Keratinocyte (primary cell): ENCODE results near the gene GATAD2B.

ENCODE experiments used
- CTCF ChIP-seq, 3 experiments: IDR thresholded peaks in 1 of 3; conservative IDR thresholded peaks in 1 of 3; optimal IDR thresholded peaks in 1 of 3; 2 replicates in 2 of 3; 3 replicates in 1 of 3; pipeline versions ENCODE3 to v1.5.1; 2011; ENCODE audit warnings: low read length in 3 of 3, mild to moderate bottlenecking in 3 of 3, moderate library complexity in 2 of 3, control low read depth in 1 of 3, inconsistent platforms in 1 of 3; ENCODE audit not compliant: insufficient read depth in 2 of 3; ENCODE audit errors: extremely low read depth in 1 of 3
- EZH2 ChIP-seq: IDR thresholded peaks from one replicate; pipeline ENCODE4 v1.6.1; 2012; ENCODE audit warnings: inconsistent platforms, mild to moderate bottlenecking, low read length, moderate library complexity

GRCh38 chr1:153793973-153794615 is 128.7 kb downstream of the GATAD2B start:
- TF ChIP-seq CTCF (optimal IDR thresholded peaks at IDR 0.05 in 1 of 3, IDR thresholded peaks at IDR 0.05 in 1 of 3, conservative IDR thresholded peaks at IDR 0.05 in 1 of 3; ENCODE audit: extremely low read depth in 1 of 3, insufficient read depth in 2 of 3, low read length in 3 of 3) (no peak), EZH2 (no peak)
